Neural progenitor cell (in vitro differentiated cells): ENCODE data around the gene KLF13. TPM values are rescaled to one million over a fixed set of nuclear protein-coding genes. Genes with fewer than 3 reads are reported as not detected.

Source experiments
- DNase-seq: peaks from one replicate; pipeline ENCODE4 v3.0.0-alpha.2; 2016; ENCODE audit warnings: low spot score
- H2AFZ ChIP-seq: fragments of 200-600 bp; sonication (generic); replicated peaks from 2 replicates; pipeline ENCODE4 v1.6.1; 2016; ENCODE audit warnings: antibody characterized with exemption
- H3F3A ChIP-seq: fragments of 200-600 bp; sonication (generic); 2 replicates; pipeline ENCODE4 v1.6.1; 2016; ENCODE audit warnings: antibody characterized with exemption, low read depth
- H3K27ac ChIP-seq: fragments of 200-600 bp; sonication (generic); 2 replicates; pipeline ENCODE4 v1.5.1; 2016; ENCODE audit warnings: mild to moderate bottlenecking
- H3K27me3 ChIP-seq: fragments of 200-600 bp; sonication (generic); 2 replicates; pipeline ENCODE4 v1.6.1; 2016; ENCODE audit warnings: mild to moderate bottlenecking, moderate library complexity
- H3K36me3 ChIP-seq: fragments of 200-600 bp; sonication (generic); 2 replicates; pipeline ENCODE4 v1.5.1; 2016
- H3K4me1 ChIP-seq: fragments of 200-600 bp; sonication (generic); 2 replicates; pipeline ENCODE4 v1.6.1; 2016; ENCODE audit warnings: mixed run types
- H3K4me2 ChIP-seq: fragments of 200-600 bp; sonication (generic); 2 replicates; pipeline ENCODE4 v1.6.1; 2016
- H3K4me3 ChIP-seq: fragments of 200-600 bp; sonication (generic); 2 replicates; pipeline ENCODE4 v1.5.1; 2016
- H3K79me2 ChIP-seq: fragments of 200-600 bp; sonication (generic); 2 replicates; pipeline ENCODE4 v1.6.1; 2016; ENCODE audit warnings: low read depth
- H3K9ac ChIP-seq: fragments of 200-600 bp; sonication (generic); 2 replicates; pipeline ENCODE4 v1.6.1; 2016
- H3K9me3 ChIP-seq: fragments of 200-600 bp; sonication (generic); 2 replicates; pipeline ENCODE4 v1.5.1; 2016; ENCODE audit warnings: low read depth
- H4K20me1 ChIP-seq: fragments of 200-600 bp; sonication (generic); 2 replicates; pipeline ENCODE4 v1.6.1; 2016; ENCODE audit warnings: low read depth
- H3K27ac Mint-ChIP-seq: 3 replicates; pipeline ENCODE4 v1.8.0; 2021; ENCODE audit warnings: mixed read lengths
- H3K27me3 Mint-ChIP-seq: 2 replicates; pipeline ENCODE4 v1.8.0; 2022; ENCODE audit warnings: low read depth, mild to moderate bottlenecking, inconsistent platforms, moderate library complexity, mixed read lengths; ENCODE audit not compliant: insufficient read depth
- H3K36me3 Mint-ChIP-seq: 3 replicates; pipeline ENCODE4 v1.8.0; 2021; ENCODE audit warnings: mixed read lengths
- H3K4me1 Mint-ChIP-seq: 3 replicates; pipeline ENCODE4 v1.8.0; 2021; ENCODE audit warnings: mixed read lengths
- H3K4me3 Mint-ChIP-seq: 3 replicates; pipeline ENCODE4 v1.8.0; 2021; ENCODE audit warnings: mild to moderate bottlenecking, moderate library complexity, mixed read lengths
- H3K9me3 Mint-ChIP-seq: 3 replicates; pipeline ENCODE4 v1.8.0; 2020; ENCODE audit warnings: mixed read lengths
- EZH2 ChIP-seq: fragments of 200-600 bp; sonication (generic); IDR thresholded peaks from 2 replicates; pipeline ENCODE4 v1.6.1; 2017; ENCODE audit warnings: antibody characterized with exemption, mild to moderate bottlenecking, moderate library complexity
- EZH2phosphoT487 ChIP-seq: fragments of 200-600 bp; sonication (generic); IDR thresholded peaks from 2 replicates; pipeline ENCODE4 v1.6.1; 2017; ENCODE audit warnings: antibody characterized with exemption
- total RNA-seq: library from RNA; depleted of rRNA; stranded (reverse); fragments of >200 nt; gene quantifications from 2 replicates; pipeline ENCODE4 v1.2.3, GENCODE V29; 2015; ENCODE audit warnings: low replicate concordance
- TF ChIP-seq, protein P1 (sequence below): fragments of 200-600 bp; sonication (generic); IDR thresholded peaks from 2 replicates; pipeline ENCODE4 v1.5.1; 2017; ENCODE audit warnings: antibody characterized with exemption, mild to moderate bottlenecking

KLF13 gene
- total RNA-seq, 1 donor from 2014 or later: 11.9 TPM

DNA sequence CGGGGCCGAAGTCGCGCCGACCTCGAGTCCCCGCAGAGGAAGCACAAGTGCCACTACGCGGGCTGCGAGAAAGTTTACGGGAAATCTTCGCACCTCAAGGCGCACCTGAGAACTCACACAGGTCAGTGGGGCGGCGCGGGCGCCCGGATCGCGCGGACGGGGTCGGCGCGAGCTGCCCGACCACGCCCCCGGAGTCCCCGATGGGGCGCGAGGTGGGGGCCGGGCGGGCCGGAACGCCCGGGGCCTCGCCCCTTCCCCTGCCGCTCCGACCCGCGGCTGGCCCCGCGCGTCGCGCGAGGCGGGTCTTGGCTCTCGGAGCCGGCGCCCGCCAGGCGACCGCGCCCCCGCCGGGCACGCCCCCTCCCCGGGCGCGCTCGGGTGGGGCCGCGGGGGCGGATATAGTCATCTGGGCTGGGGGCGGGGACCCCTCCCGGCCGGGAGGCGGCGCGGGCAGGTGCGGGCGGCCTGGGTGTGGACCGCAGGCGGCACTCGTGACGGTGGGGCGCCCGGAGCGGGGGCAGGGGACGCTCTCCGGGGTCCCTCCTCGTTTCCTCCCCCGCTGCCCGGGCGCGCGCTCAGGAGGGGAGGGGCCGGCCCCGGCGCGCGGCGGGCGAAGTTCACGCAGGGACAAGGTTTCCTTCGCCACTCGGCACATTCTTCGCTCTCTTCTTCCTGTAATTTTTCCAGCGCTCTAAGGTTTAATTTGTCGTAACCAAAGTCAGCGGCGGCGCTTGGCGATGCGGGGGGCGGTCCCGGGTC lies 1.2 kb downstream of the KLF13 start:
- no peak overlapping the region for H2AFZ ChIP-seq
- Mint-ChIP-seq H3K36me3 (peaks cover 2% of the 10 kb centered on the region), H3K4me1 (peaks cover 37% of the 10 kb centered on the region), H3K27ac (no peak overlapping the region), H3K27me3 (peaks cover 15% of the 10 kb centered on the region), H3K4me3 (peak overlapping the region; percentile 84), H3K9me3 (no peaks in the 10 kb centered on the region)
- peaks cover 37% of the 10 kb centered on the region for H3K79me2 ChIP-seq
- H3K27me3 ChIP-seq: peaks cover 39% of the 10 kb centered on the region
- peak overlapping the region; percentile 81 for H3K4me2 ChIP-seq
- H3K9me3 ChIP-seq: no peaks in the 10 kb centered on the region
- peaks cover 4% of the 10 kb centered on the region for H3F3A ChIP-seq
- peak overlapping the region; percentile 76 for H3K4me3 ChIP-seq
- peaks cover 52% of the 10 kb centered on the region for H4K20me1 ChIP-seq
- H3K27ac ChIP-seq: no peak overlapping the region
- H3K36me3 ChIP-seq: no peaks in the 10 kb centered on the region
- peak; percentile 70 for DNase-seq
- H3K4me1 ChIP-seq: peaks cover 6% of the 10 kb centered on the region
- TF ChIP-seq, protein P1, sequence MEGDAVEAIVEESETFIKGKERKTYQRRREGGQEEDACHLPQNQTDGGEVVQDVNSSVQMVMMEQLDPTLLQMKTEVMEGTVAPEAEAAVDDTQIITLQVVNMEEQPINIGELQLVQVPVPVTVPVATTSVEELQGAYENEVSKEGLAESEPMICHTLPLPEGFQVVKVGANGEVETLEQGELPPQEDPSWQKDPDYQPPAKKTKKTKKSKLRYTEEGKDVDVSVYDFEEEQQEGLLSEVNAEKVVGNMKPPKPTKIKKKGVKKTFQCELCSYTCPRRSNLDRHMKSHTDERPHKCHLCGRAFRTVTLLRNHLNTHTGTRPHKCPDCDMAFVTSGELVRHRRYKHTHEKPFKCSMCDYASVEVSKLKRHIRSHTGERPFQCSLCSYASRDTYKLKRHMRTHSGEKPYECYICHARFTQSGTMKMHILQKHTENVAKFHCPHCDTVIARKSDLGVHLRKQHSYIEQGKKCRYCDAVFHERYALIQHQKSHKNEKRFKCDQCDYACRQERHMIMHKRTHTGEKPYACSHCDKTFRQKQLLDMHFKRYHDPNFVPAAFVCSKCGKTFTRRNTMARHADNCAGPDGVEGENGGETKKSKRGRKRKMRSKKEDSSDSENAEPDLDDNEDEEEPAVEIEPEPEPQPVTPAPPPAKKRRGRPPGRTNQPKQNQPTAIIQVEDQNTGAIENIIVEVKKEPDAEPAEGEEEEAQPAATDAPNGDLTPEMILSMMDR: no peak
- no peak for TF ChIP-seq EZH2
- no peak overlapping the region for H3K9ac ChIP-seq

DNA sequence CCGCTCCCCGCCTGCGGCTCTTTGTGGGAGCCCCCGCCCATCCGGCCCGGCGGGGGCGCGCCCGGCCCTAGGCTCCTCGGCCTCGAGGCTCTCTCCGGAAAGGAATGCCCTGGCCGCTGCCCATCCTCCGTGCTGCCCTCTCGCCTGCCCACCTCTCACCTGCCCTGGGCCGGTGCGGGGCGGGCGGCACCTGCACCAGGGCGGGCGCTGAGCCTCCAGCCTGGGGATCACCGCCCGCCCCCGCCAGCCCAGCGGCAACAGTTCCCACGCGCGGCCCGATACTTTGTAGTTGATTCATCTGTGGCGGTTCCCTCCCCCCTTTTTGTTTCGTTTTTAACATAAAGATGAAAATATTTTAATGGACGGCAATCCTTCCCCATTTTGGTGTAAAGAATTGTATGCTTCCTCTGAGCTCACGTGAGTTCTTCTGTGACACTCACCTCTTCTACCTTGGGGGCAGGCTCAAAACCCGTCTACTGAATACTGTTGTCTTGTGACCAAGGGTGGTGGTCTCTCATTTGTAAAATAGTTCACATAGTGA lies 1.9 kb downstream of the KLF13 start:
- H3K27ac ChIP-seq: no peak overlapping the region

GRCh38 chr15:31328969-31329639 lies 2.5 kb downstream of the KLF13 start:
- peaks cover 37% of the 10 kb centered on the region for H3K4me1 Mint-ChIP-seq
- peak; percentile 58 for DNase-seq

More for the DNA sequence above, 1.9 kb downstream of the KLF13 start:
- Mint-ChIP-seq H3K9me3 (no peaks in the 10 kb centered on the region), H3K36me3 (peaks cover 2% of the 10 kb centered on the region), H3K4me3 (peak overlapping the region; percentile 96), H3K27ac (no peak overlapping the region), H3K27me3 (peaks cover 15% of the 10 kb centered on the region), H3K4me1 (peaks cover 37% of the 10 kb centered on the region)
- H3K4me2 ChIP-seq: peak overlapping the region; percentile 81
- H3K9me3 ChIP-seq: no peaks in the 10 kb centered on the region
- no peak overlapping the region for H2AFZ ChIP-seq
- no peaks in the 10 kb centered on the region for H3K36me3 ChIP-seq
- H4K20me1 ChIP-seq: peaks cover 58% of the 10 kb centered on the region
- peaks cover 44% of the 10 kb centered on the region for H3K79me2 ChIP-seq
- TF ChIP-seq, protein P1: no peak
- TF ChIP-seq EZH2phosphoT487: no peak
- no peak for TF ChIP-seq EZH2
- H3K27me3 ChIP-seq: peaks cover 32% of the 10 kb centered on the region
- H3K4me1 ChIP-seq: peaks cover 6% of the 10 kb centered on the region
- DNase-seq: no peak
- H3F3A ChIP-seq: peaks cover 4% of the 10 kb centered on the region
- no peak overlapping the region for H3K9ac ChIP-seq
- H3K4me3 ChIP-seq: peak overlapping the region; percentile 76

More at GRCh38 chr15:31328969-31329639, 2.5 kb downstream of the KLF13 start:
- Histone ChIP-seq H2AFZ (no peak overlapping the region), H3K4me2 (peak overlapping the region; percentile 81), H3K79me2 (peaks cover 50% of the 10 kb centered on the region), H3F3A (peaks cover 4% of the 10 kb centered on the region), H3K4me3 (peak overlapping the region; percentile 76), H4K20me1 (peaks cover 64% of the 10 kb centered on the region), H3K36me3 (no peaks in the 10 kb centered on the region), H3K9me3 (no peaks in the 10 kb centered on the region), H3K4me1 (peaks cover 6% of the 10 kb centered on the region), H3K27me3 (peaks cover 26% of the 10 kb centered on the region), H3K27ac (no peak overlapping the region), H3K9ac (no peak overlapping the region)
- TF ChIP-seq EZH2 (no peak), EZH2phosphoT487 (no peak)
- TF ChIP-seq, protein P1: no peak
- peaks cover 2% of the 10 kb centered on the region for H3K36me3 Mint-ChIP-seq
- H3K27me3 Mint-ChIP-seq: peaks cover 15% of the 10 kb centered on the region
- H3K4me3 Mint-ChIP-seq: peak overlapping the region; percentile 96
- no peak overlapping the region for H3K27ac Mint-ChIP-seq
- H3K9me3 Mint-ChIP-seq: no peaks in the 10 kb centered on the region
